CD4-positive, alpha-beta T cell (primary cell): Measurements from ENCODE around the gene ATRAID. TPM values are rescaled to one million over a fixed set of nuclear protein-coding genes. Genes with fewer than 3 reads are reported as not detected.

Source experiments
- ATAC-seq: fragments of 200-7000 bp; cut with Tn5 transposase; one replicate; pipeline ENCODE4 v1.10.0; 2022; ENCODE audit warnings: mild to moderate bottlenecking; ENCODE audit not compliant: poor library complexity
- CTCF ChIA-PET: fragments of 350-600 bp; sonication (Branson Sonifier 250); formaldehyde crosslinking; loops from one replicate; lab custom pipeline; 2021; ENCODE audit warnings: antibody characterized with exemption, inconsistent platforms; lab: Charles Lee
- POLR2A ChIA-PET: fragments of 350-600 bp; sonication (Branson Sonifier 250); formaldehyde crosslinking; loops from one replicate; lab custom pipeline; 2021; ENCODE audit warnings: antibody characterized with exemption, inconsistent platforms; lab: Charles Lee
- DNase-seq, 14 experiments: peaks; one replicate each; pipeline ENCODE4 v3.0.0-alpha.2; 2013 to 2020; ENCODE audit warnings: mixed read lengths in 2 of 14
- H3K27ac ChIP-seq, 2 donors: one replicate each; pipeline versions ENCODE4 v1.5.1 to v1.7.0; 2013; ENCODE audit warnings: low read length in 2 of 2, low read depth in 1 of 2, mild to moderate bottlenecking in 1 of 2
- H3K27me3 ChIP-seq, 2 experiments: 1 replicate in 1 of 2; 2 replicates in 1 of 2; pipeline versions ENCODE4 v1.6.1 to v1.7.0; 2013; ENCODE audit warnings: low read length in 2 of 2, control low read depth in 1 of 2, mild to moderate bottlenecking in 1 of 2, moderate library complexity in 1 of 2; ENCODE audit not compliant: insufficient read depth in 2 of 2, control insufficient read depth in 1 of 2
- H3K36me3 ChIP-seq: one replicate; pipeline ENCODE4 v1.6.1; 2013; ENCODE audit warnings: low read length, control low read depth; ENCODE audit not compliant: insufficient read depth
- H3K4me1 ChIP-seq: one replicate; pipeline ENCODE4 v1.6.1; 2013; ENCODE audit warnings: low read length, control low read depth; ENCODE audit not compliant: insufficient read depth
- H3K4me3 ChIP-seq: one replicate; pipeline ENCODE4 v1.5.1; 2013; ENCODE audit warnings: mild to moderate bottlenecking, low read length, moderate library complexity
- H3K9me3 ChIP-seq, 2 experiments: 1 replicate in 1 of 2; 2 replicates in 1 of 2; pipeline versions ENCODE4 v1.6.1 to v1.7.0; 2013; ENCODE audit warnings: low read length in 2 of 2, mild to moderate bottlenecking in 2 of 2, control low read depth in 1 of 2, moderate library complexity in 1 of 2; ENCODE audit not compliant: control insufficient read depth in 1 of 2, insufficient read depth in 1 of 2
- H3K27ac Mint-ChIP-seq: one replicate; pipeline ENCODE4 v1.8.0; 2020; ENCODE audit warnings: mixed read lengths
- H3K27me3 Mint-ChIP-seq: one replicate; pipeline ENCODE4 v1.8.0; 2021; ENCODE audit warnings: mixed read lengths
- H3K36me3 Mint-ChIP-seq: one replicate; pipeline ENCODE4 v1.8.0; 2021; ENCODE audit warnings: low read depth, mixed read lengths
- H3K4me1 Mint-ChIP-seq: one replicate; pipeline ENCODE4 v1.8.0; 2021; ENCODE audit warnings: low read depth, mixed read lengths
- H3K4me3 Mint-ChIP-seq: one replicate; pipeline ENCODE4 v1.8.0; 2020; ENCODE audit warnings: mild to moderate bottlenecking, mixed read lengths
- H3K9me3 Mint-ChIP-seq: one replicate; pipeline ENCODE4 v1.8.0; 2020; ENCODE audit warnings: mixed read lengths
- intact Hi-C, 2 experiments: fragments of 100-400 bp; cut with DNase I in 1 of 2; cut with micrococcal nuclease in 1 of 2; formaldehyde crosslinking; loops; one replicate each; pipeline versions ENCODE4 v1.15.1 to v1.9.0; 2023 to 2025; cut with DNase I, micrococcal nuclease
- total RNA-seq, 174 experiments: library from RNA in 2 of 174; stranded (reverse) in 2 of 174; gene quantifications; one replicate each; pipeline ENCODE4 v1.2.3 and lab custom pipeline; 2021 to 2026
- TF ChIP-seq, protein P1 (sequence below): fragments of 200-600 bp; IDR thresholded peaks from one replicate; pipeline ENCODE4 v1.8.0; 2022; ENCODE audit warnings: antibody characterized with exemption, mild to moderate bottlenecking

ATRAID gene
- total RNA-seq, 2 experiments from 2014 or later = 79.1 to 82.5 TPM

DNA sequence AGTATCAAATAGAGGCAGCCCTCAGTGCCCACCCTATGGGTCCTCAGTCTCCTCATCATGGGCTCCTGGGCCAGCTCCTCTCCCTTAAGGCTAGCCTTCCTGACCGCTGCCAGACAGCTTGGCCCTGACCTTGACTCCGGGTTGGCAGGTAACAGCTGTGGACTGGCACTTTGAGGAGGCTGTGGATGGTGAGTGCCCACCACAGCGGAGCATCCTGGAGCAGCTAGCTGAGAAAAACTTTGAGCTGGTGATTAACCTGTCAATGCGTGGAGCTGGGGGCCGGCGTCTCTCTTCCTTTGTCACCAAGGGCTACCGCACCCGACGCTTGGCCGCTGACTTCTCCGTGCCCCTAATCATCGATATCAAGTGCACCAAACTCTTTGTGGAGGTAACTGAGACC, 24.3 kb downstream of the ATRAID start:
- Mint-ChIP-seq H3K36me3 (peaks cover 94% of the 10 kb centered on the region), H3K4me1 (no peaks in the 10 kb centered on the region), H3K27me3 (no peaks in the 10 kb centered on the region), H3K27ac (no peak overlapping the region), H3K4me3 (no peak overlapping the region), H3K9me3 (no peaks in the 10 kb centered on the region)
- ChIA-PET CTCF (interaction anchor here (0.8 kb wide), 1 partner anchor 67 kb away, joined by 3 read pairs; no protein-coding TSS in a partner anchor), POLR2A (interaction anchor here (1.6 kb wide), 1 partner anchor 24 kb away, joined by 3 read pairs; the partner anchor contains the start of gene SLC5A6)
- no peak for DNase-seq
- intact Hi-C loops = no loop called here
- Histone ChIP-seq H3K36me3 (peaks cover 91% of the 10 kb centered on the region), H3K4me3 (no peak overlapping the region), H3K9me3 (no peaks in the 10 kb centered on the region), H3K4me1 (no peaks in the 10 kb centered on the region), H3K27me3 (no peaks in the 10 kb centered on the region), H3K27ac (no peak overlapping the region)
- TF ChIP-seq, protein P1, sequence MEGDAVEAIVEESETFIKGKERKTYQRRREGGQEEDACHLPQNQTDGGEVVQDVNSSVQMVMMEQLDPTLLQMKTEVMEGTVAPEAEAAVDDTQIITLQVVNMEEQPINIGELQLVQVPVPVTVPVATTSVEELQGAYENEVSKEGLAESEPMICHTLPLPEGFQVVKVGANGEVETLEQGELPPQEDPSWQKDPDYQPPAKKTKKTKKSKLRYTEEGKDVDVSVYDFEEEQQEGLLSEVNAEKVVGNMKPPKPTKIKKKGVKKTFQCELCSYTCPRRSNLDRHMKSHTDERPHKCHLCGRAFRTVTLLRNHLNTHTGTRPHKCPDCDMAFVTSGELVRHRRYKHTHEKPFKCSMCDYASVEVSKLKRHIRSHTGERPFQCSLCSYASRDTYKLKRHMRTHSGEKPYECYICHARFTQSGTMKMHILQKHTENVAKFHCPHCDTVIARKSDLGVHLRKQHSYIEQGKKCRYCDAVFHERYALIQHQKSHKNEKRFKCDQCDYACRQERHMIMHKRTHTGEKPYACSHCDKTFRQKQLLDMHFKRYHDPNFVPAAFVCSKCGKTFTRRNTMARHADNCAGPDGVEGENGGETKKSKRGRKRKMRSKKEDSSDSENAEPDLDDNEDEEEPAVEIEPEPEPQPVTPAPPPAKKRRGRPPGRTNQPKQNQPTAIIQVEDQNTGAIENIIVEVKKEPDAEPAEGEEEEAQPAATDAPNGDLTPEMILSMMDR = no peak
- ATAC-seq = no peak

- H3K27me3 Mint-ChIP-seq = no peaks in the 10 kb centered on the region
- Histone ChIP-seq H3K4me3 (no peak overlapping the region), H3K4me1 (peaks cover 1% of the 10 kb centered on the region), H3K27me3 (no peaks in the 10 kb centered on the region), H3K9me3 (no peaks in the 10 kb centered on the region), H3K36me3 (peaks cover 91% of the 10 kb centered on the region), H3K27ac (no peak overlapping the region)
- ATAC-seq = no peak
- H3K36me3 Mint-ChIP-seq = peaks cover 94% of the 10 kb centered on the region
- no peak for DNase-seq
- no peak overlapping the region for H3K4me3 Mint-ChIP-seq
- H3K4me1 Mint-ChIP-seq = no peaks in the 10 kb centered on the region
- POLR2A ChIA-PET = interaction anchor here (1.6 kb wide), 1 partner anchor 24 kb away, joined by 3 read pairs; the partner anchor contains the start of gene SLC5A6
- no peaks in the 10 kb centered on the region for H3K9me3 Mint-ChIP-seq
- CTCF ChIA-PET = no interaction called here
- H3K27ac Mint-ChIP-seq = no peak overlapping the region
- intact Hi-C loops = no loop called here
- TF ChIP-seq, protein P1 = no peak
Measured at GRCh38 chr2:27236626-27237025, 24.8 kb downstream of the ATRAID start.

DNA sequence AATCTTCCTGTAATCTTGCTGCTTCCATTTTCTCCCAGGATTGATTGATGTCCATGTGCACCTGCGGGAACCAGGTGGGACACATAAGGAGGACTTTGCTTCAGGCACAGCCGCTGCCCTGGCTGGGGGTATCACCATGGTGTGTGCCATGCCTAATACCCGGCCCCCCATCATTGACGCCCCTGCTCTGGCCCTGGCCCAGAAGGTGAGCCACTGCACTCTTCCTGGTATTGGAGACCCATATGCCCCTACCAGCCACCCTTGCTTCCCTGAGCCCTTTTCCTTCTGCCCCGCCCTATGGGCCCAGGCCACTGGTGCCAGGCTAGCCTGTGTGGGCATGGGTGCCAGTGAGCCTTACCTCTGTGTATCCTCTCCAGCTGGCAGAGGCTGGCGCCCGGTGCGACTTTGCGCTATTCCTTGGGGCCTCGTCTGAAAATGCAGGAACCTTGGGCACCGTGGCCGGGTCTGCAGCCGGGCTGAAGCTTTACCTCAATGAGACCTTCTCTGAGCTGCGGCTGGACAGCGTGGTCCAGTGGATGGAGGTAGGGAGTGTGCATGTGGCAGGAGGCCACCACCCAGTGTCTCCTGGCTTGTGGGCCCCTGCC, 25.6 kb downstream of the ATRAID start:
- Mint-ChIP-seq H3K9me3 (no peaks in the 10 kb centered on the region), H3K4me3 (no peak overlapping the region), H3K27me3 (no peaks in the 10 kb centered on the region), H3K4me1 (peaks cover 4% of the 10 kb centered on the region), H3K27ac (no peak overlapping the region), H3K36me3 (peaks cover 93% of the 10 kb centered on the region)
- no peaks in the 10 kb centered on the region for H3K9me3 ChIP-seq
- CTCF ChIA-PET = no interaction called here
- no peak for ATAC-seq
- TF ChIP-seq, protein P1 = no peak
- POLR2A ChIA-PET = interaction anchor here (1.6 kb wide), 1 partner anchor 25 kb away, joined by 3 read pairs; the partner anchor contains the start of gene SLC5A6
- H3K4me3 ChIP-seq = no peak overlapping the region
- no peak overlapping the region for H3K27ac ChIP-seq
- no peaks in the 10 kb centered on the region for H3K27me3 ChIP-seq
- intact Hi-C loops = no loop called here
- H3K4me1 ChIP-seq = peaks cover 9% of the 10 kb centered on the region
- peaks cover 91% of the 10 kb centered on the region for H3K36me3 ChIP-seq
- no peak for DNase-seq
